Sigmoid colon (tissue), 4 donors: Measurements from ENCODE around the gene RAB36.

ENCODE experiments used
- CTCF ChIP-seq, 4 experiments: fragments of 450-650 bp in 3 of 4; fragments of 200-600 bp in 1 of 4; IDR thresholded peaks; one replicate each; pipeline ENCODE4 v1.5.1; 2016 to 2019; ENCODE audit warnings: antibody characterized with exemption in 4 of 4, mild to moderate bottlenecking in 3 of 4, moderate library complexity in 2 of 4
- POLR2AphosphoS5 ChIP-seq, 4 donors: sonication (generic); formaldehyde crosslinking; IDR thresholded peaks; one replicate each; pipeline ENCODE4 v1.6.1; 2017; ENCODE audit warnings: antibody characterized with exemption in 4 of 4

GRCh38 chr22:23177197-23177596, 31.9 kb downstream of the RAB36 start:
- TF ChIP-seq CTCF (IDR thresholded peaks at IDR 0.05), result no peak
- no peak for TF ChIP-seq POLR2AphosphoS5 (IDR thresholded peaks at IDR 0.05)
